ENCODE results near the gene SEMA4G.

- no peak for TF ChIP-seq ZNF274 (IDR thresholded peaks at IDR 0.05; ENCODE audit: low read depth, low read length)
- no peak for TF ChIP-seq YY1 (IDR thresholded peaks at IDR 0.05; ENCODE audit: insufficient read depth, insufficient read length)
Observed at GRCh38 chr10:100945754-100946153, 23.6 kb upstream of the SEMA4G start.

All from NT2/D1 (cell line).